ENCODE results near the gene FAM13A.
"Not testable (repeated sequence)": the region's sequence is repeated elsewhere in the genome, so short reads cannot be mapped to it uniquely, and the experiment has no call there.

The FAM13A gene

GRCh38 chr4:88913181-88913580 is 143.8 kb downstream of the FAM13A start:
- H2AK5ac ChIP-seq (ENCODE audit: low read depth, low read length); H4K8ac ChIP-seq (ENCODE audit: low read depth, low read length); H3K36me3 ChIP-seq (replicated peaks in 1 of 2; ENCODE audit: control insufficient read depth in 2 of 2, insufficient read depth in 2 of 2, low read length in 2 of 2); H3K27me3 ChIP-seq (ENCODE audit: control insufficient read depth in 3 of 3, insufficient read depth in 3 of 3, low read depth in 1 of 3, low read length in 3 of 3); H3K4me2 ChIP-seq (ENCODE audit: insufficient read depth, low read length, poor library complexity, severe bottlenecking); H2AFZ ChIP-seq (ENCODE audit: low read length); DNase-seq (ENCODE audit: low spot score); H2BK5ac ChIP-seq (ENCODE audit: low read length); H3K4me3 ChIP-seq (ENCODE audit: low read length in 2 of 2); H3K79me1 ChIP-seq (ENCODE audit: low read depth, low read length); H3K14ac ChIP-seq (ENCODE audit: low read length); H3K4ac ChIP-seq (ENCODE audit: low read length); H3K18ac ChIP-seq (ENCODE audit: low read length); H2BK15ac ChIP-seq (ENCODE audit: low read length); H3K9ac ChIP-seq (ENCODE audit: low read depth, low read length, poor library complexity); H3K27ac ChIP-seq (replicated peaks; ENCODE audit: low read length); H2BK12ac ChIP-seq (ENCODE audit: low read length); H4K91ac ChIP-seq (ENCODE audit: low read depth, low read length, poor library complexity); H3K23ac ChIP-seq (ENCODE audit: low read depth, low read length, poor library complexity); H3K9me3 ChIP-seq (replicated peaks in 1 of 2; ENCODE audit: control insufficient read depth in 2 of 2, insufficient read depth in 1 of 2, low read depth in 1 of 2, low read length in 2 of 2); H3K4me1 ChIP-seq (ENCODE audit: control insufficient read depth in 2 of 2, insufficient read depth in 1 of 2, low read depth in 1 of 2, low read length in 2 of 2); H2BK120ac ChIP-seq (ENCODE audit: low read depth, low read length): not testable (repeated sequence)

GRCh38 chr4:88911246-88912212 is 145.5 kb downstream of the FAM13A start:
- H3K4me3 ChIP-seq (ENCODE audit: low read length in 2 of 2): no peak overlapping the region
- no peak overlapping the region for H2BK5ac ChIP-seq (ENCODE audit: low read length)
- H2AFZ ChIP-seq (ENCODE audit: low read length): no peak overlapping the region
- no peak overlapping the region for H4K8ac ChIP-seq (ENCODE audit: low read depth, low read length)
- no peaks in the 10 kb centered on the region for H3K9me3 ChIP-seq (replicated peaks in 1 of 2; ENCODE audit: control insufficient read depth in 2 of 2, insufficient read depth in 1 of 2, low read depth in 1 of 2, low read length in 2 of 2)
- H3K4ac ChIP-seq (ENCODE audit: low read length): no peak overlapping the region
- no peaks in the 10 kb centered on the region for H3K27me3 ChIP-seq (ENCODE audit: control insufficient read depth in 3 of 3, insufficient read depth in 3 of 3, low read depth in 1 of 3, low read length in 3 of 3)
- no peak overlapping the region for H2BK120ac ChIP-seq (ENCODE audit: low read depth, low read length)
- peaks cover 3% of the 10 kb centered on the region for H3K79me1 ChIP-seq (ENCODE audit: low read depth, low read length)
- H3K27ac ChIP-seq (replicated peaks; ENCODE audit: low read length): no peak overlapping the region
- DNase-seq (ENCODE audit: low spot score): no peak
- H2AK5ac ChIP-seq (ENCODE audit: low read depth, low read length): no peak overlapping the region
- H3K9ac ChIP-seq (ENCODE audit: low read depth, low read length, poor library complexity): no peak overlapping the region
- WGBS, 2 donors (ENCODE audit: extremely low coverage in 2 of 2, insufficient read length in 2 of 2, insufficient replicate concordance in 1 of 2): no CpG with 5 or more reads among the region's 5 CpGs
- H3K14ac ChIP-seq (ENCODE audit: low read length): no peak overlapping the region
- H3K36me3 ChIP-seq (replicated peaks in 1 of 2; ENCODE audit: control insufficient read depth in 2 of 2, insufficient read depth in 2 of 2, low read length in 2 of 2): peaks cover 0 to 2% of the 10 kb centered on the region in 2 donors
- H3K4me1 ChIP-seq (ENCODE audit: control insufficient read depth in 2 of 2, insufficient read depth in 1 of 2, low read depth in 1 of 2, low read length in 2 of 2): no peaks in the 10 kb centered on the region
- no peak overlapping the region for H4K91ac ChIP-seq (ENCODE audit: low read depth, low read length, poor library complexity)
- H3K23ac ChIP-seq (ENCODE audit: low read depth, low read length, poor library complexity): no peak overlapping the region
- no peak overlapping the region for H2BK15ac ChIP-seq (ENCODE audit: low read length)
- no peak overlapping the region for H3K4me2 ChIP-seq (ENCODE audit: insufficient read depth, low read length, poor library complexity, severe bottlenecking)
- H3K18ac ChIP-seq (ENCODE audit: low read length): no peak overlapping the region
- H2BK12ac ChIP-seq (ENCODE audit: low read length): no peak overlapping the region

GRCh38 chr4:88910101-88910500 is 146.9 kb downstream of the FAM13A start:
- Histone ChIP-seq H2BK15ac (ENCODE audit: low read length) (no peak overlapping the region), H3K4me1 (ENCODE audit: control insufficient read depth in 2 of 2, insufficient read depth in 1 of 2, low read depth in 1 of 2, low read length in 2 of 2) (no peaks in the 10 kb centered on the region), H3K9ac (ENCODE audit: low read depth, low read length, poor library complexity) (no peak overlapping the region), H2BK12ac (ENCODE audit: low read length) (no peak overlapping the region), H2BK5ac (ENCODE audit: low read length) (no peak overlapping the region), H3K23ac (ENCODE audit: low read depth, low read length, poor library complexity) (no peak overlapping the region), H4K8ac (ENCODE audit: low read depth, low read length) (no peak overlapping the region), H3K27ac (replicated peaks; ENCODE audit: low read length) (no peak overlapping the region), H3K4me3 (ENCODE audit: low read length in 2 of 2) (no peak overlapping the region), H3K4ac (ENCODE audit: low read length) (no peak overlapping the region), H2AFZ (ENCODE audit: low read length) (no peak overlapping the region), H2AK5ac (ENCODE audit: low read depth, low read length) (no peak overlapping the region), H3K14ac (ENCODE audit: low read length) (no peak overlapping the region), H3K79me1 (ENCODE audit: low read depth, low read length) (peaks cover 3% of the 10 kb centered on the region), H3K27me3 (ENCODE audit: control insufficient read depth in 3 of 3, insufficient read depth in 3 of 3, low read depth in 1 of 3, low read length in 3 of 3) (no peaks in the 10 kb centered on the region), H4K91ac (ENCODE audit: low read depth, low read length, poor library complexity) (no peak overlapping the region), H3K36me3 (replicated peaks in 1 of 2; ENCODE audit: control insufficient read depth in 2 of 2, insufficient read depth in 2 of 2, low read length in 2 of 2) (peaks cover 3 to 4% of the 10 kb centered on the region in 2 donors), H2BK120ac (ENCODE audit: low read depth, low read length) (no peak overlapping the region), H3K4me2 (ENCODE audit: insufficient read depth, low read length, poor library complexity, severe bottlenecking) (no peak overlapping the region), H3K9me3 (replicated peaks in 1 of 2; ENCODE audit: control insufficient read depth in 2 of 2, insufficient read depth in 1 of 2, low read depth in 1 of 2, low read length in 2 of 2) (no peaks in the 10 kb centered on the region), H3K18ac (ENCODE audit: low read length) (no peak overlapping the region)
- DNase-seq (ENCODE audit: low spot score): no peak
- WGBS, 2 donors (ENCODE audit: extremely low coverage in 2 of 2, insufficient read length in 2 of 2, insufficient replicate concordance in 1 of 2): no CpG with 5 or more reads among the region's 2 CpGs

- WGBS, 2 donors (ENCODE audit: extremely low coverage in 2 of 2, insufficient read length in 2 of 2, insufficient replicate concordance in 1 of 2): no CpG with 5 or more reads among the region's 3 CpGs
- Histone ChIP-seq H4K91ac (ENCODE audit: low read depth, low read length, poor library complexity) (no peak overlapping the region), H2BK12ac (ENCODE audit: low read length) (no peak overlapping the region), H2BK5ac (ENCODE audit: low read length) (no peak overlapping the region), H2BK15ac (ENCODE audit: low read length) (no peak overlapping the region), H3K9me3 (replicated peaks in 1 of 2; ENCODE audit: control insufficient read depth in 2 of 2, insufficient read depth in 1 of 2, low read depth in 1 of 2, low read length in 2 of 2) (peaks cover 2% of the 10 kb centered on the region in 2 donors), H2AK5ac (ENCODE audit: low read depth, low read length) (no peak overlapping the region), H4K8ac (ENCODE audit: low read depth, low read length) (no peak overlapping the region), H3K79me1 (ENCODE audit: low read depth, low read length) (peaks cover 2% of the 10 kb centered on the region), H3K23ac (ENCODE audit: low read depth, low read length, poor library complexity) (no peak overlapping the region), H2BK120ac (ENCODE audit: low read depth, low read length) (no peak overlapping the region), H3K18ac (ENCODE audit: low read length) (no peak overlapping the region), H3K4ac (ENCODE audit: low read length) (no peak overlapping the region), H3K9ac (ENCODE audit: low read depth, low read length, poor library complexity) (no peak overlapping the region), H3K27ac (replicated peaks; ENCODE audit: low read length) (no peak overlapping the region), H3K4me1 (ENCODE audit: control insufficient read depth in 2 of 2, insufficient read depth in 1 of 2, low read depth in 1 of 2, low read length in 2 of 2) (no peaks in the 10 kb centered on the region), H3K4me2 (ENCODE audit: insufficient read depth, low read length, poor library complexity, severe bottlenecking) (no peak overlapping the region), H3K4me3 (ENCODE audit: low read length in 2 of 2) (no peak overlapping the region), H3K27me3 (ENCODE audit: control insufficient read depth in 3 of 3, insufficient read depth in 3 of 3, low read depth in 1 of 3, low read length in 3 of 3) (no peaks in the 10 kb centered on the region), H2AFZ (ENCODE audit: low read length) (no peak overlapping the region), H3K36me3 (replicated peaks in 1 of 2; ENCODE audit: control insufficient read depth in 2 of 2, insufficient read depth in 2 of 2, low read length in 2 of 2) (peaks cover 4 to 7% of the 10 kb centered on the region in 2 donors), H3K14ac (ENCODE audit: low read length) (no peak overlapping the region)
- DNase-seq (ENCODE audit: low spot score): no peak
These were observed 148.5 kb downstream of the FAM13A start for GRCh38 chr4:88908521-88908920.
